Hepatocyte (in vitro differentiated cells): ENCODE measurements around the gene SMS.
"Not testable (repeated sequence)": the region's sequence is repeated elsewhere in the genome, so short reads cannot be mapped to it uniquely, and the experiment has no call there.

Experiments used
- EZH2 ChIP-seq: fragments of 200-600 bp; sonication (generic); IDR thresholded peaks from 2 replicates; pipeline ENCODE4 v1.6.1; 2016; ENCODE audit warnings: antibody characterized with exemption, mild to moderate bottlenecking, borderline replicate concordance
- EZH2phosphoT487 ChIP-seq: fragments of 200-600 bp; sonication (generic); IDR thresholded peaks from one replicate; pipeline ENCODE4 v1.6.1; 2018; ENCODE audit warnings: antibody characterized with exemption, mild to moderate bottlenecking, low read depth, moderate library complexity; ENCODE audit not compliant: unreplicated experiment, severe bottlenecking
- TF ChIP-seq, protein P1 (sequence below): fragments of 200-600 bp; sonication (generic); IDR thresholded peaks from 2 replicates; pipeline ENCODE4 v1.5.1; 2016; ENCODE audit warnings: antibody characterized with exemption, mild to moderate bottlenecking; ENCODE audit not compliant: poor library complexity

DNA sequence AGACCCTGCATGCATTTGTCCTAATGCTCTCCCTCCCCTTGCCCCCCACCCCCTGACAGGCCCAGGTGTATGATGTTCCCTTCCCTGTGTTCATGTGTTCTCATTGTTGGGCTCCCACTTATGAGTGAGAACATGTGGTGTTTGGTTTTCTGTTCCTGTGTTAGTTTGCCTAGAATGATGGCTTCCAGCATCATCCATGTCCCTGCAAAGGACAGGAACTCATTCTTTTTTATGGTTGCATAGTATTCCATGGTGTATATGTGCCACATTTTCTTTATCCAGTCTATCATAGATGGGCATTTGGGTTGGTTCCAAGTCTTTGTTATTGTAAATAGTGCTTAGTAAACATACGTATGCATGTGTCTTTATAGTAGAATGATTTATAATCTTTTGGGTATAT, 10.0 kb downstream of the SMS start:
- TF ChIP-seq, protein P1, sequence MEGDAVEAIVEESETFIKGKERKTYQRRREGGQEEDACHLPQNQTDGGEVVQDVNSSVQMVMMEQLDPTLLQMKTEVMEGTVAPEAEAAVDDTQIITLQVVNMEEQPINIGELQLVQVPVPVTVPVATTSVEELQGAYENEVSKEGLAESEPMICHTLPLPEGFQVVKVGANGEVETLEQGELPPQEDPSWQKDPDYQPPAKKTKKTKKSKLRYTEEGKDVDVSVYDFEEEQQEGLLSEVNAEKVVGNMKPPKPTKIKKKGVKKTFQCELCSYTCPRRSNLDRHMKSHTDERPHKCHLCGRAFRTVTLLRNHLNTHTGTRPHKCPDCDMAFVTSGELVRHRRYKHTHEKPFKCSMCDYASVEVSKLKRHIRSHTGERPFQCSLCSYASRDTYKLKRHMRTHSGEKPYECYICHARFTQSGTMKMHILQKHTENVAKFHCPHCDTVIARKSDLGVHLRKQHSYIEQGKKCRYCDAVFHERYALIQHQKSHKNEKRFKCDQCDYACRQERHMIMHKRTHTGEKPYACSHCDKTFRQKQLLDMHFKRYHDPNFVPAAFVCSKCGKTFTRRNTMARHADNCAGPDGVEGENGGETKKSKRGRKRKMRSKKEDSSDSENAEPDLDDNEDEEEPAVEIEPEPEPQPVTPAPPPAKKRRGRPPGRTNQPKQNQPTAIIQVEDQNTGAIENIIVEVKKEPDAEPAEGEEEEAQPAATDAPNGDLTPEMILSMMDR = not testable (repeated sequence)
- not testable (repeated sequence) for TF ChIP-seq EZH2, EZH2phosphoT487
